T-helper 9 cell (primary cell): Measurements from ENCODE around the gene GOLGA8B.
"Not testable (repeated sequence)": the region's sequence is repeated elsewhere in the genome, so short reads cannot be mapped to it uniquely, and the experiment has no call there.

Experiments
- DNase-seq: peaks from one replicate; pipeline ENCODE4 v3.0.0-alpha.2; 2020
- total RNA-seq, 2 donors: gene quantifications; one replicate each; lab custom pipeline; 2026; lab: John Stamatoyannopoulos, UW

Gene GOLGA8B
- 113 to 315 reads per million in 2 donors for total RNA-seq

GRCh38 chr15:34583399-34584329 is at the start of gene GOLGA8B:
Gene GOLGA8B, minus strand, starts transcription at chr15:34583651. Its CDS starts 47,739 bp downstream, at chr15:34535912.
- DNase-seq = peak; percentile 72

- not testable (repeated sequence) for DNase-seq
Observed at GRCh38 chr15:34633165-34633564, 49.7 kb upstream of the GOLGA8B start.

- DNase-seq = no peak
Observed at GRCh38 chr15:34628577-34629152, 45.2 kb upstream of the GOLGA8B start.

DNA sequence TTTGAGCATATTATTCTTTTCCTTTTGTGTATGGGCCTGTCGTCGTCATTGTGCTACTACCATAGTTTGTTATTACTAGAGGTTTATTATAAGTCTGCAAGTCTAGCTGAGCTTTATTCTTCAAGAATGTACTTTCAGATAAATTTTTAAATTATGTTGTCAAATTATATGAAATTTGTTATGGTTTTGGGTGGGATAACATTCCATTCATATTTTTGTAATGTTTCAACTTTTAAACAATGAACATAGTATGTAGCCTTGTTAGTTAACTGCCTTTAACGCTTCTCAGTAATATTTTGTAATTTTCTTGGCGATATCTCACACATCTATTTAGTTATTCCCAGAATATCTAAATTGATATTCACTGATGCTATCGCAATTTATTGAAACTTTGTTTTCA is 41.6 kb upstream of the GOLGA8B start:
- DNase-seq = no peak

DNA sequence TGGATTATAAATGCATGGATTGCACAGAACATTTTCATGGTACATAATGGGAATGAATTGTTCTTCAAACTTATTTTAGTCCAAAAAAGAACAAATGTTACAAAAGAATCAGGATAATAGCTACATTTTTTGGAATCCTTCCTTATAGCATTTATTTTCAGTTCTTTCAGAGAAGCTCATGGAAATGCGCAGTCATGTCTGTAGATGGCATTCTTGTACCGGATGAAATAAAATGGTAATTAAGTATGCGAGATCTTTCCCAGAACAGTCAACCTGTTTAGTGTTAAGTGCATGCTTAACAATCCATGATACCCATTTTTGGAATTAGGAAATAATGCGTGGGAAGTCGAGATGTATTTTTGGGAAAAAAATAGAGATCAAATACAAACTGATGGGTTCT is 38.2 kb upstream of the GOLGA8B start:
- no peak for DNase-seq

GRCh38 chr15:34620814-34621213 is 37.4 kb upstream of the GOLGA8B start:
- no peak for DNase-seq

DNA sequence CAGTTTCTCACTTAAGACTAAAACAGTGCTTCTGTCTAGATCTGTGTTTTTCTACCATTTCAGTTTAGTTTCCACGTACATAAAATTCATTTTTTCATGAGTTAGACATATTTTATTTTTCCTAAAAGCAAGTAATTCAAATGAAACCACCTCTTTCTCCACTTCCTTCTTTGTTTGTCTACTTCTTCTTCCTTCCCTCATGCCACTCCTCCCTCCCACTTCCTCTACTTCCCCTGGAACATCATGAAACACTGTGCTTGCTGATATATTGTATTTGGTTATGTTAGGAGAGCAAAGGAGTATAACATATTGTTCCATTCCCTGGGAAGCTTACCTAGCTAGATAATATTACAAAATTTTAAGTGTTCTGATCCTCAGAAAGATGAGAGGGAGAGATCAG is 36.7 kb upstream of the GOLGA8B start:
- no peak for DNase-seq

DNA sequence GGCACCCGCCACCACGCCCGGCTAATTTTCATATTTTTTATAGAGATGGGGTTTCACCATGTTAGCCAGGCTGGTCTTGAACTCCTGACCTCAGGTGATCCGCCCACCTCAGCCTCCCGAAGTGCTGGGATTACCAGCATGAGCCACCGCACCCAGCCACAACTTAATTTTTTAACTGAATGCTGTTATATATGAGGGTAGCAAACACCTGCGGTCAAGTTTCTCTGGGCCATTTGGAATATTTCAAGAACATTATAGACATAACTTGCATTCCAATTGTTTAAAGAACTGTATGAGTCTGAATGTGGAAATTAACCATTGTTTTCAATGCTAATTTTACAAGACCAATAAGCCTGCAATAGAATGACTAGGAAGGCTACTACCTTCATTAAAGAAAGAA is 35.7 kb upstream of the GOLGA8B start:
- no peak for DNase-seq

DNA sequence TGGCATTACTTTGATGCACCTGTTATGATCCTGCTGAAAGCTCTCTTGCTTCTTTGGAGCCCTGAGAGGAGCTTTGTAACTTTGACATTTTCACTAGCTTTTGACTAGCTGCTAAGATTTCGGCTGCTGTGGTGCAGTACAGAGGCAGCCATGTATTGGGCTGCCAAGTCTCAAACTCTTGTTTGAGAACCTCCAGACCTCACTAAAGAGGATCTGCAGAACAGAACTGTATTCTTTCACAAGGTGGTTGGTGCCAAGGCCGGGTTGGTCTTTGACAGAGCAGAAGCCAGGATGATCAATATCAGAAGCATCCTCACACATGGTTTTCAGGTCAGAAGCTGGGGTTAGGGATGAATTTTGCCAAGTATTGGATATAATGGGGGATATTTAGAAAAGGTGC is 34.6 kb upstream of the GOLGA8B start:
- no peak for DNase-seq

DNA sequence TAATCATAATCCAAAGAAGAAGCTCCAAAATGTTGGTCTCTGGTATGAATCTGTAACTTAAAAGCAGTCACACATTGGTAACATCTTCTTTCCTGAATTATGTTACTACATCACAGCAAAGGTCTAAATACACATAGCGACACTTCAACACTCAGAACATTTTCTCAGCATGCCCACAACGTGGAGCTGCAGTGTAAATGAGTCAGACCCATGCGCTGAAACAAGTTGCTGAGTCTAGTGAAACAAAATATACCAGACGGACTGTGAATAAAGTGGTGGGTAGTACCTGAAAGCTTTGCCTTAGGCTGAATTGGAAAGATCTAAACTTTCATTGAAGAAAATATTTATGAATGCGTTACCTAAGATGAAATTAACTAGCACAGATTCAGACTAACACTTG is 33.2 kb upstream of the GOLGA8B start:
- DNase-seq = no peak

DNA sequence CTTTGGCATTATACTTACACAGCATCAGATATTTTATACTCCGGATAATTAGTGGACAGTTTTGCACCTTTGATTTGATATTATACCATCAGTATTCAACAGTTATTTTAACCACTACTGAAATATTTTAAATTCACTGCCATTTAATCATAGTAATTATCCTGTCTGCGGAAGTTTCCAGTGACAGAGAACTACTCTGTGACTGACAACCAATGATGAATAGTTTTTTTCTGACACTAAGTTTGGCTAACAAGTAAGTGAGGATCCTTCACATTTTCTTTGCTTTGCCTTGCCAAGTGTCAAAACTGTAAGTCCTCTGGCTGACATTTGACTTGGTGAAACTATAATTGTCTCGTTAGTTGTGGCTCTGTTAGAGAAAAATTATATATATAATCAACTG is 30.5 kb upstream of the GOLGA8B start:
- no peak for DNase-seq

DNA sequence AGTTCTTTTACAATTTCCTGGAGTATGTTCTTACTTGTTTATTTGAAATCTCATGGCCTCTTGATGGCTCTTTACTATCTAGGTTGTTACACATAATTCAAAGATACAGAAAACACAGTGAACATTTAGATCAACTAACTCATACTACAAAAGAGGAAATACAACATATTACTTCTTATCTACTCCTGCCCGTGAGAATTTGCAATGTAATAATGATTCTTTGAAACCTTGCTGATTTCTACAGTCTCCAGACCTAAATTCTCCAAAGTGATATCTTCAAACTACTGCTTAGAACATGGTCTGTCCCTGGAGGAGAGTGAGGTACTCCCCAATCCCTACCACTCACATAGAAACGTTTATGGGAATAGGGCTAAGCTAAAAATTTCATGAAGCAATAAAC is 29.9 kb upstream of the GOLGA8B start:
- no peak for DNase-seq

DNA sequence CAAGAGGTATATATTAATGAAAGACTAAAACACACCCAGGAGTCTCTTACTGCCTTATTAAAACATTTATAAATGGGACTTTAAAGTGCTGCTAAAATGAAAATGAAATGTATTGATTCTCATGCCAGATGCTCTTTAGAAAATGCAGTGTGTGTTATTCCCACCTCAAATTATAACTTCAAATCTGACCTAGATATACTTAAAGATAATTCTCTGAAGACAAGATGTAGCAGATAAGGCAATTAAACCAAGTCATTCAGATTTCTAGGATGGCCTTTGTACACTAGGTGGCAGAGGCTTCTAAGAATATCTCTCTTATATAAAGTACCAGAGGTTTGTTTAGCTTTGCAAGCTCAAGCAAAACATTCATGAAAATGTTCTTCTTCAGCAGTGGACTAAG is 26.9 kb upstream of the GOLGA8B start:
- no peak for DNase-seq

- DNase-seq = no peak
Observed at GRCh38 chr15:34609102-34610057, 25.9 kb upstream of the GOLGA8B start.

DNA sequence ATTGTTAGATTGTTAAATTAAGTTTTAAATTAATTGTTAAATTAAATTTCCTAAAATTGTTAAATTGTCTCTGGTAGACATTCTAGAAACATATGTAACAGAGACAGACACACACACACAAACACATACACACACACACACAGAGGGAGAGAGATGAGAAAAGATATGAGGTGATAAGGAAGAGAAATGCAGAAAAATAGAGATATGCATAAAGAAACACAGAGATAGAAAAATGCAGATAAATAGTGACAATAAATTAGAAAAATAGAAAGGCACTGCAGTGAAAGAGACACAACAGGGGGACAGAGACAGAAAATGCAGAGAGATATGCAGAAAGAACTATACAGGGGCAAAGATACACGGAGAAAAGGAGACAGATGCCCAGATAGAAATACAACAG is 25.1 kb upstream of the GOLGA8B start:
- no peak for DNase-seq

- no peak for DNase-seq
Observed at GRCh38 chr15:34607832-34608231, 24.4 kb upstream of the GOLGA8B start.

GRCh38 chr15:34606545-34606944 is 23.1 kb upstream of the GOLGA8B start:
- no peak for DNase-seq

- DNase-seq = no peak
Observed at GRCh38 chr15:34606131-34606530, 22.7 kb upstream of the GOLGA8B start.

- DNase-seq = no peak
Observed at GRCh38 chr15:34603095-34603494, 19.6 kb upstream of the GOLGA8B start.

- no peak for DNase-seq
Observed at GRCh38 chr15:34600923-34601322, 17.5 kb upstream of the GOLGA8B start.

DNA sequence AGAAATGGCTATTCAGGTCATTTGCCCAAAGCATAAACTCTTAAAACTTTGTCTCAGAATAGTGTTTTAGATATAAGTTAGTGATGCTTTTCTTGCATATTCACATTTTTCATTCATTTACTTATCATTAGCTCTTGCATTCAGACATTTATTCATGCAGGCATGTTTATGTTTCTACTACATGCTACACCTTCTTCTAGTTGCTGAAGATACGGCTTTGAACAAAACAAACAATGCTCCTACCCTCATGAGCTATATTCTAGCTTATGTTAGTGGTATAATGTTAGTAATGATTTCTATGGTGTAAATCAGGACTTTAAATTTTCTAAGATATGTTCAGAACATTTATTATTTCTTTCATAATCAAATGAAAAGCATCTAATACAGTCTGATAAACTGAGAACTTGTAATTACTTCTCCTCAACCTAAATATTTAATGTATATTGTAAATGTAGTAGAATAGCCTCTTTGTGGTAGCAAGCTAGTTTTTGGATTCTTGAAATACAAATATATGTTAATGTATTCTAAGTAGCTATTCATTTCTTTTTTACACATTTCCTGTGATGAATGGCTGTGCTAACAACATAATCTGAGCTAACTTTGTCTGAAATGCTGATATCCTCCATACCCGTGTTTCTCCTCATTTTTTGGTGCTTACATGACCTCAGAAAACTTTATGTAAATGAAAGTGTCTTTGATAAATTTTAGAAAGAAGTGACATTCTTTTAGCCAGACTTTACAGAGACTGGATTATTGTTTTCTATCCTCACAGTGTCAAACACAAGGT is 15.5 kb upstream of the GOLGA8B start:
- DNase-seq = no peak

- no peak for DNase-seq
Observed at GRCh38 chr15:34597316-34597715, 13.9 kb upstream of the GOLGA8B start.
